Measurements from ENCODE around the gene KRTAP4-6. TPM values are rescaled to one million over a fixed set of nuclear protein-coding genes. Genes with fewer than 3 reads are reported as not detected.
"Not testable (repeated sequence)": the region's sequence is repeated elsewhere in the genome, so short reads cannot be mapped to it uniquely, and the experiment has no call there.

The KRTAP4-6 gene
- total and polyA plus RNA-seq, 2 of the 4 experiments (the other 2 are of a cell fraction): not detected

DNA sequence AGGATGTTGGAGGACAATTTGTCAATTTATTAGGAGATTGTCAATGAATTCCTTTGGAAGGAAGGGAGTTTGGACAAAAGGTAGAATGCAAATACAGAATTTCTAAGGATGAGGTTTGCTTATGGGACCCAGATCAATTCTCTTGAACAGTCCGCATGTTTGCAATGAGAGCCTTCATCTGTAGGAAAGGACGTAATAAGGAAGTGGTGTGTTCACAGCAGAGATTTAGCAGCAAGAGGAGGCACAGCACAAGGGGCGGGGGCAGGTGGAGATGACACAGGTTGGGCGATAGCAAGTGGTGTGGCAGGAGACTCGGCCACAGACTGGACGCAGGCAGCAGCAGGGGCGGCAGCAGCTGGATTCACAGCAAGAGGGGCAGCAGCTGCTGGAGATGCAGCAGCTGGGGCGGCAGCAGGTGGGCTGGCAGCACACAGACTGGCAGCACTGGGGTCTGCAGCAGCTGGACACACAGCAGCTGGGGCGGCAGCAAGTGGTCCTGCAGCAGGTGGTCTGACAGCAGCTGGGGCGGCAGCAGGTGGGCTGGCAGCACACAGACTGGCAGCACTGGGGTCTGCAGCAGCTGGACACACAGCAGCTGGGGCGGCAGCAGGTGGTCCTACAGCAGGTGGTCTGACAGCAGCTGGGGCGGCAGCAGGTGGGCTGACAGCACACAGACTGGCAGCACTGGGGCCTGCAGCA, 16.9 kb downstream of the KRTAP4-6 start:
- H2AK5ac ChIP-seq (ENCODE audit: low read depth, low read length); H3K9ac ChIP-seq (ENCODE audit: low read depth, low read length); H4K20me1 ChIP-seq (ENCODE audit: insufficient read depth, low read length); DNase-seq; BruUV-seq (replicated peaks); intact Hi-C loops (cut with micrococcal nuclease); H3K4me2 ChIP-seq (ENCODE audit: low read depth, low read length); H2BK120ac ChIP-seq (ENCODE audit: low read depth, low read length); H3K9me1 ChIP-seq (ENCODE audit: insufficient read depth, low read length); in situ Hi-C loops (cut with MboI; ENCODE audit: low sequenced_read_pairs); H3K4me3 ChIP-seq (ENCODE audit: insufficient read depth, low read depth, low read length); H3K27ac ChIP-seq (ENCODE audit: insufficient read depth, low read length); H3K18ac ChIP-seq (ENCODE audit: low read depth, low read length); H3K4me1 ChIP-seq (ENCODE audit: control insufficient read depth, insufficient read depth, low read length); H3K9me3 ChIP-seq (ENCODE audit: control insufficient read depth, insufficient read depth, low read length); dilution Hi-C loops (cut with HindIII; ENCODE audit: low sequenced_read_pairs, unreplicated experiment); H3K23ac ChIP-seq (ENCODE audit: low read depth, low read length); H4K8ac ChIP-seq (ENCODE audit: low read depth in 2 of 2, low read length in 2 of 2); H2BK15ac ChIP-seq (ENCODE audit: low read depth, low read length); H3K36me3 ChIP-seq (ENCODE audit: control insufficient read depth, insufficient read depth, low read length); ATAC-seq (ENCODE audit: low read depth); POLR2A ChIA-PET (ENCODE audit: unreplicated experiment); H3K27me3 ChIP-seq (ENCODE audit: control insufficient read depth, insufficient read depth, low read length); H2BK5ac ChIP-seq (ENCODE audit: low read depth, low read length, poor library complexity, severe bottlenecking); H3K79me1 ChIP-seq (ENCODE audit: low read depth in 1 of 2, low read length in 2 of 2); H4K5ac ChIP-seq (ENCODE audit: low read depth, low read length); H2AK9ac ChIP-seq (replicated peaks; ENCODE audit: low read depth, low read length, poor library complexity); H2AFZ ChIP-seq (replicated peaks; ENCODE audit: low read length, poor library complexity); CTCF ChIA-PET: not testable (repeated sequence)
- Histone ChIP-seq H3K56ac (ENCODE audit: extremely low read depth, insufficient read depth, low read length) (peak overlapping the region; percentile 38; the same call in 1 of the 2 replicates), H3K14ac (replicated peaks; ENCODE audit: low read depth, low read length) (0 out of 2 replicates have a peak overlapping the region, but pooled peaks have one; percentile 25), H3K4ac (ENCODE audit: low read depth, low read length) (peak overlapping the region; percentile 5; the same call in 1 of the 2 replicates), H2BK20ac (ENCODE audit: low read depth, low read length) (peak overlapping the region; percentile 33; the same call in 1 of the 2 replicates), H4K91ac (ENCODE audit: insufficient read depth, low read depth, low read length) (peak overlapping the region; percentile 8; the same call in 1 of the 2 replicates)
- WGBS, 2 experiments (ENCODE audit: extremely low coverage in 2 of 2, insufficient read length in 1 of 2): 80% methylated on average over 3 of the region's 12 CpGs; no CpG with 5 or more reads in 1 of the 2 experiments
